ENCODE measurements around the gene CCL18. TPM values are rescaled to one million over a fixed set of nuclear protein-coding genes. Genes with fewer than 3 reads are reported as not detected.

CCL18 gene
- total RNA-seq, 6 experiments from 2014 or later = not detected

- Mint-ChIP-seq H3K4me3 (no peak overlapping the region), H3K27ac (no peak overlapping the region), H3K4me1 (ENCODE audit: low read depth) (no peaks in the 10 kb centered on the region), H3K36me3 (ENCODE audit: low read depth) (no peaks in the 10 kb centered on the region), H3K9me3 (peaks cover 34% of the 10 kb centered on the region), H3K27me3 (ENCODE audit: insufficient read depth) (peaks cover 2% of the 10 kb centered on the region)
- TF ChIP-seq, protein P1, sequence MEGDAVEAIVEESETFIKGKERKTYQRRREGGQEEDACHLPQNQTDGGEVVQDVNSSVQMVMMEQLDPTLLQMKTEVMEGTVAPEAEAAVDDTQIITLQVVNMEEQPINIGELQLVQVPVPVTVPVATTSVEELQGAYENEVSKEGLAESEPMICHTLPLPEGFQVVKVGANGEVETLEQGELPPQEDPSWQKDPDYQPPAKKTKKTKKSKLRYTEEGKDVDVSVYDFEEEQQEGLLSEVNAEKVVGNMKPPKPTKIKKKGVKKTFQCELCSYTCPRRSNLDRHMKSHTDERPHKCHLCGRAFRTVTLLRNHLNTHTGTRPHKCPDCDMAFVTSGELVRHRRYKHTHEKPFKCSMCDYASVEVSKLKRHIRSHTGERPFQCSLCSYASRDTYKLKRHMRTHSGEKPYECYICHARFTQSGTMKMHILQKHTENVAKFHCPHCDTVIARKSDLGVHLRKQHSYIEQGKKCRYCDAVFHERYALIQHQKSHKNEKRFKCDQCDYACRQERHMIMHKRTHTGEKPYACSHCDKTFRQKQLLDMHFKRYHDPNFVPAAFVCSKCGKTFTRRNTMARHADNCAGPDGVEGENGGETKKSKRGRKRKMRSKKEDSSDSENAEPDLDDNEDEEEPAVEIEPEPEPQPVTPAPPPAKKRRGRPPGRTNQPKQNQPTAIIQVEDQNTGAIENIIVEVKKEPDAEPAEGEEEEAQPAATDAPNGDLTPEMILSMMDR (IDR thresholded peaks at IDR 0.05) = no peak
- DNase-seq = no peak
These were observed 3.3 kb upstream of the CCL18 start for GRCh38 chr17:36060816-36061215.

DNA sequence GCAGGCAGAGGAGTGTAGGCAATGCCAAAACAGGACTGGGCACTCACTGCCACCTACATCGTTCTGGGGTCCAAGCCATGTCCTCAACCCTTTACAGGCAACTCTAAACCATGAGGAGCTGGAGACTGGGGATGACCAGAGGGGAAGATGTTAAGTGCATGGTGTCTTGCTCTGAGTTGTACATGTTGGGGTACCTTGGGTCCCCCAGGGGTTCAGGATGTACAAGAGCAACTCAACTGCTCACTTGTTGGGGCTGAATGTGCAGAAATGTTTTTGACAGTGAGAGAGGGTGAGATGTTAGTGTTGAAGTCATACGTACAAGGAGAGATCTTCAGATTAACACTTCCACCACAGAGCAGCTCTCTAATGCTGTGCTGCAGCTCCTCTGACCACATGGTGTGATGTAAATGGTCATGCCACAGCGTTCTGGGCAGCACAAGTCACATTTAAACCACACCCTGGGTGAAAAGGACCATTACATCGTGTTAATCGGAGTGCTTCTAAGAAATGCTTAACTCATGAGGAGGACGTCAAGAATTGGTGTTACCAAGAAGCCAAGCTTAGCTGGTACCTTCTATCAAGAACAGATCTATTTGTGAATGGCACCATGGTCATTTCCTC lies 2.4 kb downstream of the CCL18 start:
- no peaks in the 10 kb centered on the region; the same call in 1 of the 2 replicates for H3K27me3 Mint-ChIP-seq (ENCODE audit: insufficient read depth)
- DNase-seq = no peak
- TF ChIP-seq, protein P1 (IDR thresholded peaks at IDR 0.05) = no peak
- H3K27ac Mint-ChIP-seq = no peak overlapping the region
- no peaks in the 10 kb centered on the region for H3K36me3 Mint-ChIP-seq (ENCODE audit: low read depth)
- H3K4me3 Mint-ChIP-seq = no peak overlapping the region
- peaks cover 23% of the 10 kb centered on the region for H3K9me3 Mint-ChIP-seq
- H3K4me1 Mint-ChIP-seq (ENCODE audit: low read depth) = no peaks in the 10 kb centered on the region

DNA sequence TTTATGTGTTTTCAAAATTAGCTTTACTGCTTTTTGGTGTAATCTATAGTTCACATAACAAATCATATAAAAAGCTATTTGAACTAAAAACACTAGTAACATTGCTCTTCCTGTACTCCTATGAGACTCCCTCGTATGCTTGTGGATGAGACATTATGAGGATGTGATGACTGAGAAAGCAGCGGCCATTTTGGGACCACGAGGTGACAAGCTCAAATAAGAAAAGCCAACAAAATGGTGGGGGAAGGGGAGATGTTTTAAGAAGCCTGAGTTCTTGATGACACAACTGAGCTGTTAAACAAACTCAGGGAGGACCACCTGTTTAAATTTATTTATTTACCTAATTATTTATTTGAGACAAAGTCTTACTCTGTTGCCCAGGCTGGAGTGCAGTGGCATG lies 4.5 kb downstream of the CCL18 start:
- no peaks in the 10 kb centered on the region; the same call in 1 of the 2 replicates for H3K27me3 Mint-ChIP-seq (ENCODE audit: insufficient read depth)
- H3K36me3 Mint-ChIP-seq (ENCODE audit: low read depth) = no peaks in the 10 kb centered on the region
- H3K27ac Mint-ChIP-seq = no peak overlapping the region
- no peak overlapping the region for H3K4me3 Mint-ChIP-seq
- peaks cover 14% of the 10 kb centered on the region for H3K9me3 Mint-ChIP-seq
- no peaks in the 10 kb centered on the region for H3K4me1 Mint-ChIP-seq (ENCODE audit: low read depth)
- TF ChIP-seq, protein P1 (IDR thresholded peaks at IDR 0.05) = no peak
- DNase-seq = no peak

GRCh38 chr17:36069136-36069535 lies 5.1 kb downstream of the CCL18 start:
- Mint-ChIP-seq H3K27me3 (ENCODE audit: insufficient read depth) (no peaks in the 10 kb centered on the region; the same call in 1 of the 2 replicates), H3K36me3 (ENCODE audit: low read depth) (no peaks in the 10 kb centered on the region), H3K9me3 (peaks cover 13% of the 10 kb centered on the region), H3K4me1 (ENCODE audit: low read depth) (no peaks in the 10 kb centered on the region), H3K4me3 (no peak overlapping the region), H3K27ac (no peak overlapping the region)
- TF ChIP-seq, protein P1 (IDR thresholded peaks at IDR 0.05) = no peak
- no peak for DNase-seq

GRCh38 chr17:36070427-36070826 lies 6.4 kb downstream of the CCL18 start:
- H3K27me3 Mint-ChIP-seq (ENCODE audit: insufficient read depth) = no peaks in the 10 kb centered on the region; the same call in 1 of the 2 replicates
- peaks cover 12% of the 10 kb centered on the region for H3K9me3 Mint-ChIP-seq
- no peaks in the 10 kb centered on the region for H3K36me3 Mint-ChIP-seq (ENCODE audit: low read depth)
- no peak overlapping the region for H3K27ac Mint-ChIP-seq
- no peak for DNase-seq
- H3K4me3 Mint-ChIP-seq = no peak overlapping the region
- TF ChIP-seq, protein P1 (IDR thresholded peaks at IDR 0.05) = no peak
- no peaks in the 10 kb centered on the region for H3K4me1 Mint-ChIP-seq (ENCODE audit: low read depth)

Data from HFFc6 (cell line).